GM23248 (cell line): ENCODE results near the gene CD63. TPM values are rescaled to one million over a fixed set of nuclear protein-coding genes. Genes with fewer than 3 reads are reported as not detected.

ENCODE experiments used
- DNase-seq: peaks from one replicate; pipeline ENCODE4 v3.0.0-alpha.2; 2015
- H2AFZ ChIP-seq: fragments of 200-600 bp; sonication (generic); 2 replicates; pipeline ENCODE4 v1.6.1; 2016; ENCODE audit warnings: antibody characterized with exemption
- H3F3A ChIP-seq: fragments of 200-600 bp; sonication (generic); 2 replicates; pipeline ENCODE4 v1.6.1; 2016; ENCODE audit warnings: mild to moderate bottlenecking, antibody characterized with exemption, mixed run types; ENCODE audit not compliant: insufficient read depth
- H3K27ac ChIP-seq: fragments of 200-600 bp; sonication (generic); 2 replicates; pipeline ENCODE4 v1.5.1; 2016; ENCODE audit warnings: mild to moderate bottlenecking
- H3K27me3 ChIP-seq: fragments of 200-600 bp; sonication (generic); replicated peaks from 2 replicates; pipeline ENCODE4 v1.6.1; 2016; ENCODE audit warnings: mild to moderate bottlenecking; ENCODE audit not compliant: insufficient read depth
- H3K36me3 ChIP-seq: fragments of 200-600 bp; sonication (generic); 2 replicates; pipeline ENCODE4 v1.6.1; 2016; ENCODE audit warnings: low read depth, mild to moderate bottlenecking
- H3K4me1 ChIP-seq: fragments of 200-600 bp; sonication (generic); 2 replicates; pipeline ENCODE4 v1.6.1; 2016; ENCODE audit warnings: mild to moderate bottlenecking; ENCODE audit not compliant: insufficient read depth
- H3K4me2 ChIP-seq: fragments of 200-600 bp; sonication (generic); one replicate; pipeline ENCODE4 v1.6.1; 2016; ENCODE audit warnings: mild to moderate bottlenecking; ENCODE audit not compliant: unreplicated experiment
- H3K4me3 ChIP-seq: fragments of 200-600 bp; sonication (generic); 2 replicates; pipeline ENCODE4 v1.5.1; 2016; ENCODE audit warnings: mild to moderate bottlenecking
- H3K79me2 ChIP-seq: fragments of 200-600 bp; sonication (generic); 2 replicates; pipeline ENCODE4 v1.6.1; 2016; ENCODE audit warnings: mild to moderate bottlenecking; ENCODE audit not compliant: insufficient read depth
- H3K9ac ChIP-seq: fragments of 200-600 bp; sonication (generic); 2 replicates; pipeline ENCODE4 v1.6.1; 2016; ENCODE audit warnings: mild to moderate bottlenecking
- H3K9me2 ChIP-seq: fragments of 200-600 bp; sonication (generic); 2 replicates; pipeline ENCODE4 v1.6.1; 2016; ENCODE audit warnings: mixed run types, mild to moderate bottlenecking, moderate library complexity; ENCODE audit not compliant: insufficient read depth
- H3K9me3 ChIP-seq: fragments of 200-600 bp; sonication (generic); one replicate; pipeline ENCODE4 v1.6.1; 2017; ENCODE audit warnings: low read depth
- H4K20me1 ChIP-seq: fragments of 200-600 bp; sonication (generic); 2 replicates; pipeline ENCODE4 v1.6.0; 2016; ENCODE audit not compliant: insufficient read depth
- EZH2 ChIP-seq: fragments of 200-600 bp; sonication (generic); IDR thresholded peaks from 2 replicates; pipeline ENCODE4 v1.6.1; 2018; ENCODE audit warnings: antibody characterized with exemption, mild to moderate bottlenecking; ENCODE audit not compliant: insufficient read depth, poor library complexity, severe bottlenecking
- EZH2phosphoT487 ChIP-seq: fragments of 200-600 bp; sonication (generic); IDR thresholded peaks from 2 replicates; pipeline ENCODE4 v1.6.1; 2018; ENCODE audit warnings: antibody characterized with exemption, moderate library complexity, mild to moderate bottlenecking, low read depth; ENCODE audit not compliant: insufficient read depth
- WGBS, 2 experiments: methylation state at CpG; one replicate each; pipeline ENCODE4 v1.1.6; 2015 to 2017; ENCODE audit warnings: low lambda C conversion rate in 2 of 2, low coverage in 1 of 2; ENCODE audit errors: missing lambda C conversion rate in 2 of 2; 5-methylcytosine and 5-hydroxymethylcytosine counted together
- in situ Hi-C: fragments of 300-500 bp; cut with MboI; formaldehyde crosslinking; loops from 2 replicates; pipeline ENCODE4 v1.15.0; 2020
- polyA plus RNA-seq: library from polyadenylated mRNA; unstranded; fragments of >200 nt; fragmentation: Nextera tagmentation; extraction: Ambion mirVana; gene quantifications from 2 replicates; pipeline ENCODE4 v1.2.1, GENCODE V29; 2016
- total RNA-seq: library from RNA; depleted of rRNA; stranded (reverse); fragments of >200 nt; shearing (Covaris generic); gene quantifications from 2 replicates; pipeline ENCODE4 v1.2.3, GENCODE V29; 2014

Gene CD63
- total and polyA plus RNA-seq, 2 experiments from 2014 or later, result 1,535 to 3,562 TPM

GRCh38 chr12:55733858-55734257 is 5.0 kb upstream of the CD63 start:
- H3K9me3 ChIP-seq, result no peaks in the 10 kb centered on the region
- no peak overlapping the region for H3K27ac ChIP-seq
- H3K4me2 ChIP-seq, result no peak overlapping the region
- no peaks in the 10 kb centered on the region for H3K36me3 ChIP-seq
- H4K20me1 ChIP-seq, result no peaks in the 10 kb centered on the region
- H2AFZ ChIP-seq, result no peak overlapping the region
- H3K9ac ChIP-seq, result no peak overlapping the region
- WGBS, 2 experiments, result 93 to 94% methylated on average over 2 of the region's 2 CpGs
- H3F3A ChIP-seq, result peaks cover 15% of the 10 kb centered on the region
- peaks cover 26% of the 10 kb centered on the region for H3K79me2 ChIP-seq
- no peaks in the 10 kb centered on the region for H3K27me3 ChIP-seq
- in situ Hi-C loops, result no loop called here
- TF ChIP-seq EZH2, result no peak
- TF ChIP-seq EZH2phosphoT487, result no peak
- DNase-seq, result no peak
- H3K9me2 ChIP-seq, result no peaks in the 10 kb centered on the region
- no peak overlapping the region for H3K4me3 ChIP-seq
- H3K4me1 ChIP-seq, result peaks cover 16% of the 10 kb centered on the region

GRCh38 chr12:55733021-55733555 is 4.3 kb upstream of the CD63 start:
- DNase-seq, result no peak
- H3K27ac ChIP-seq, result no peak overlapping the region
- no peak overlapping the region for H3K4me2 ChIP-seq
- H3K36me3 ChIP-seq, result no peaks in the 10 kb centered on the region
- H3F3A ChIP-seq, result peaks cover 15% of the 10 kb centered on the region
- H4K20me1 ChIP-seq, result no peaks in the 10 kb centered on the region
- in situ Hi-C loops, result no loop called here
- H3K9me3 ChIP-seq, result no peaks in the 10 kb centered on the region
- no peaks in the 10 kb centered on the region for H3K27me3 ChIP-seq
- WGBS, 2 experiments, result 77 to 78% methylated on average over 14 of the region's 14 CpGs
- no peak overlapping the region for H3K4me3 ChIP-seq
- peaks cover 13% of the 10 kb centered on the region for H3K4me1 ChIP-seq
- no peak for TF ChIP-seq EZH2
- no peak for TF ChIP-seq EZH2phosphoT487
- H3K79me2 ChIP-seq, result peaks cover 31% of the 10 kb centered on the region
- no peak overlapping the region for H2AFZ ChIP-seq
- no peaks in the 10 kb centered on the region for H3K9me2 ChIP-seq
- H3K9ac ChIP-seq, result no peak overlapping the region

GRCh38 chr12:55732288-55732687 is 3.5 kb upstream of the CD63 start:
- Histone ChIP-seq H3K4me3 (no peak overlapping the region), H3F3A (peaks cover 15% of the 10 kb centered on the region), H3K9me2 (no peaks in the 10 kb centered on the region), H3K79me2 (peaks cover 39% of the 10 kb centered on the region), H4K20me1 (0 out of 2 replicates have a peak, but pooled peaks cover under 1% of the 10 kb centered on the region), H3K4me2 (no peak overlapping the region), H3K36me3 (no peaks in the 10 kb centered on the region), H3K27me3 (no peaks in the 10 kb centered on the region), H2AFZ (no peak overlapping the region), H3K9ac (no peak overlapping the region), H3K27ac (no peak overlapping the region), H3K4me1 (peaks cover 9% of the 10 kb centered on the region; the same call in 1 of the 2 replicates), H3K9me3 (no peaks in the 10 kb centered on the region)
- in situ Hi-C loops, result no loop called here
- no peak for TF ChIP-seq EZH2
- TF ChIP-seq EZH2phosphoT487, result no peak
- 94 to 95% methylated on average over 4 of the region's 4 CpGs for WGBS, 2 experiments
- no peak for DNase-seq

- Histone ChIP-seq H3K4me3 (peak overlapping the region; percentile 97), H3K4me1 (peaks cover 25% of the 10 kb centered on the region), H3K9ac (peak overlapping the region; percentile 97), H3K79me2 (peaks cover 58% of the 10 kb centered on the region), H3K4me2 (peak overlapping the region; percentile 99), H2AFZ (peak overlapping the region; percentile 67), H4K20me1 (0 out of 2 replicates have a peak, but pooled peaks cover 3% of the 10 kb centered on the region), H3K27me3 (no peaks in the 10 kb centered on the region), H3F3A (peaks cover 33% of the 10 kb centered on the region), H3K9me2 (no peaks in the 10 kb centered on the region), H3K36me3 (peaks cover 16% of the 10 kb centered on the region), H3K27ac (peak overlapping the region; percentile 99), H3K9me3 (no peaks in the 10 kb centered on the region)
- TF ChIP-seq EZH2phosphoT487, result no peak
- no peak for TF ChIP-seq EZH2
- WGBS, 2 experiments, result 3 to 6% methylated on average over 19 of the region's 19 CpGs
- in situ Hi-C loops, result no loop called here
- DNase-seq, result peak; percentile 82
Measured at GRCh38 chr12:55729819-55730818, 1.3 kb upstream of the CD63 start.
